RWPE2 (cell line): ENCODE results near the gene APOA4.
A peak's percentile ranks its signal among the peaks of the same experiment; 100 is the strongest.

Experiments used
- ATAC-seq: fragments of 200-7000 bp; cut with Tn5 transposase; 3 replicates; pipeline ENCODE4 v1.9.1; 2021; ENCODE audit warnings: low read depth
- DNase-seq: peaks from one replicate; pipeline ENCODE4 v3.0.0-alpha.2; 2020; ENCODE audit warnings: low spot score
- H3K27ac ChIP-seq: fragments of 450-650 bp; 2 replicates; pipeline ENCODE4 v1.5.1; 2017; ENCODE audit warnings: mild to moderate bottlenecking; ENCODE audit not compliant: poor library complexity, severe bottlenecking
- H3K27me3 ChIP-seq: fragments of 250-450 bp; sonication (Bioruptor Pico); 2 replicates; pipeline ENCODE4 v1.5.1; 2021; ENCODE audit warnings: mild to moderate bottlenecking, moderate library complexity; ENCODE audit not compliant: insufficient read depth, poor library complexity, severe bottlenecking
- H3K36me3 ChIP-seq: fragments of 250-450 bp; sonication (Bioruptor Pico); 2 replicates; pipeline ENCODE4 v1.5.1; 2020; ENCODE audit warnings: low read depth, mild to moderate bottlenecking, moderate library complexity
- H3K4me1 ChIP-seq: fragments of 250-450 bp; sonication (Bioruptor Pico); 2 replicates; pipeline ENCODE4 v1.5.1; 2021; ENCODE audit warnings: mild to moderate bottlenecking, moderate library complexity; ENCODE audit not compliant: insufficient read depth, poor library complexity, severe bottlenecking
- H3K4me3 ChIP-seq: fragments of 250-450 bp; sonication (Bioruptor Pico); 2 replicates; pipeline ENCODE4 v1.5.1; 2021; ENCODE audit warnings: mild to moderate bottlenecking, moderate library complexity; ENCODE audit not compliant: severe bottlenecking
- H3K9me3 ChIP-seq: fragments of 250-450 bp; sonication (Bioruptor Pico); 2 replicates; pipeline ENCODE4 v1.5.1; 2021; ENCODE audit warnings: mild to moderate bottlenecking, moderate library complexity; ENCODE audit not compliant: severe bottlenecking
- CTCF ChIP-seq: fragments of 450-650 bp; IDR thresholded peaks from one replicate; pipeline ENCODE4 v1.5.1; 2017; ENCODE audit warnings: mild to moderate bottlenecking, moderate library complexity; ENCODE audit not compliant: poor library complexity, severe bottlenecking

Gene APOA4

GRCh38 chr11:116790167-116791001 lies 32.7 kb downstream of the APOA4 start:
- no peak overlapping the region for H3K4me3 ChIP-seq
- no peaks in the 10 kb centered on the region for H3K27me3 ChIP-seq
- peaks cover 16% of the 10 kb centered on the region for H3K36me3 ChIP-seq
- no peak for DNase-seq
- TF ChIP-seq CTCF = no peak
- no peak overlapping the region for H3K27ac ChIP-seq
- no peaks in the 10 kb centered on the region for H3K9me3 ChIP-seq
- H3K4me1 ChIP-seq = peaks cover 11% of the 10 kb centered on the region
- ATAC-seq = no peak

GRCh38 chr11:116788975-116789374 lies 34.1 kb downstream of the APOA4 start:
- Histone ChIP-seq H3K9me3 (no peaks in the 10 kb centered on the region), H3K36me3 (peaks cover 30% of the 10 kb centered on the region), H3K4me1 (peaks cover 11% of the 10 kb centered on the region), H3K27me3 (no peaks in the 10 kb centered on the region), H3K4me3 (no peak overlapping the region), H3K27ac (no peak overlapping the region)
- TF ChIP-seq CTCF = no peak
- ATAC-seq = no peak
- no peak for DNase-seq

- ATAC-seq (no peak), DNase-seq (no peak)
- H3K9me3 ChIP-seq = no peaks in the 10 kb centered on the region
- H3K4me3 ChIP-seq = peak overlapping the region; percentile 70
- H3K4me1 ChIP-seq = peaks cover 11% of the 10 kb centered on the region
- no peaks in the 10 kb centered on the region for H3K27me3 ChIP-seq
- H3K27ac ChIP-seq = no peak overlapping the region
- peaks cover 34% of the 10 kb centered on the region for H3K36me3 ChIP-seq
- TF ChIP-seq CTCF = no peak
Measured at GRCh38 chr11:116788534-116788933, 34.6 kb downstream of the APOA4 start.

GRCh38 chr11:116787786-116788486 lies 35.2 kb downstream of the APOA4 start, which contains the start of gene ZPR1:
ZPR1 (minus strand) TSS chr11:116788023; CDS start chr11:116787990, 33 bp downstream.
- H3K4me3 ChIP-seq = peak within 1 kb of the TSS; percentile 70
- H3K4me1 ChIP-seq = peaks cover 5% of the 10 kb centered on the region
- ATAC-seq (peak; percentile 80), DNase-seq (no peak)
- H3K27me3 ChIP-seq = no peaks in the 10 kb centered on the region
- peaks cover 40% of the 10 kb centered on the region for H3K36me3 ChIP-seq
- peak within 1 kb of the TSS; percentile 4 for H3K27ac ChIP-seq
- no peaks in the 10 kb centered on the region for H3K9me3 ChIP-seq
- TF ChIP-seq CTCF = no peak

GRCh38 chr11:116787436-116787785 lies 35.7 kb downstream of the APOA4 start:
- peaks cover 46% of the 10 kb centered on the region for H3K36me3 ChIP-seq
- H3K9me3 ChIP-seq = no peaks in the 10 kb centered on the region
- H3K27me3 ChIP-seq = no peaks in the 10 kb centered on the region
- DNase-seq (no peak), ATAC-seq (peak; percentile 21; the same call in 1 of the 3 replicates)
- peak overlapping the region; percentile 4 for H3K27ac ChIP-seq
- no peak for TF ChIP-seq CTCF
- H3K4me1 ChIP-seq = peaks cover 4% of the 10 kb centered on the region
- peak overlapping the region; percentile 70 for H3K4me3 ChIP-seq
